Testis (tissue), 3 donors: ENCODE data around the gene CCDC47. TPM values are rescaled to one million over a fixed set of nuclear protein-coding genes. Genes with fewer than 3 reads are reported as not detected.
A peak's percentile ranks its signal among the peaks of the same experiment; 100 is the strongest.

Experiments used
- DNase-seq: peaks from one replicate; pipeline ENCODE4 v3.0.0-alpha.2; 2019
- H3K27ac ChIP-seq, 2 donors: fragments of 200-600 bp; sonication (generic); one replicate each; pipeline ENCODE4 v1.5.1; 2019
- H3K27me3 ChIP-seq: fragments of 200-600 bp; sonication (generic); one replicate; pipeline ENCODE4 v1.5.1; 2019
- H3K36me3 ChIP-seq: fragments of 200-600 bp; sonication (generic); one replicate; pipeline ENCODE4 v1.5.1; 2017; ENCODE audit warnings: low read depth; ENCODE audit errors: missing control alignments
- H3K4me1 ChIP-seq: fragments of 200-600 bp; sonication (generic); one replicate; pipeline ENCODE4 v1.5.1; 2019
- H3K4me3 ChIP-seq, 2 donors: fragments of 200-600 bp; sonication (generic); one replicate each; pipeline ENCODE4 v1.5.1; 2017 to 2019
- H3K9me3 ChIP-seq: fragments of 200-600 bp; sonication (generic); one replicate; pipeline ENCODE4 v1.5.1; 2017
- CTCF ChIP-seq, 3 experiments: fragments of 450-650 bp in 2 of 3; fragments of 200-600 bp in 1 of 3; sonication (generic) in 1 of 3; IDR thresholded peaks; one replicate each; pipeline ENCODE4 v1.5.1; 2016 to 2019; ENCODE audit warnings: antibody characterized with exemption in 3 of 3, mild to moderate bottlenecking in 2 of 3, moderate library complexity in 1 of 3
- POLR2A ChIP-seq: fragments of 450-650 bp; IDR thresholded peaks from one replicate; pipeline ENCODE4 v1.6.1; 2017; ENCODE audit warnings: antibody characterized with exemption, mild to moderate bottlenecking, moderate library complexity
- WGBS, 2 donors: methylation state at CpG; one replicate each; pipeline ENCODE4 v1.1.5; 2018; 5-methylcytosine and 5-hydroxymethylcytosine counted together
- intact Hi-C: fragments of 100-400 bp; cut with DNase I; formaldehyde crosslinking; loops from one replicate; pipeline ENCODE4 v1.15.1; 2023; ENCODE audit warnings: low total_unique reads
- polyA plus RNA-seq: library from polyadenylated mRNA; stranded (reverse); fragments of 350-450 nt; fragmentation: Illumina TruSeq; extraction: RNeasy Lipid Tissue Mini Kit (QIAGEN cat#74804); gene quantifications from one replicate; pipeline ENCODE4 v1.2.3, GENCODE V29; 2014; ENCODE audit warnings: low read depth, low replicate concordance; ENCODE audit not compliant: insufficient read depth
- total RNA-seq, 2 donors: library from RNA; depleted of rRNA; stranded (reverse); fragments of >200 nt; gene quantifications; one replicate each; pipeline ENCODE4 v1.2.3, GENCODE V29; 2016

Gene CCDC47
- total and polyA plus RNA-seq, 3 donors from 2014 or later = 52.4 to 68.0 (median 65.7) TPM

DNA sequence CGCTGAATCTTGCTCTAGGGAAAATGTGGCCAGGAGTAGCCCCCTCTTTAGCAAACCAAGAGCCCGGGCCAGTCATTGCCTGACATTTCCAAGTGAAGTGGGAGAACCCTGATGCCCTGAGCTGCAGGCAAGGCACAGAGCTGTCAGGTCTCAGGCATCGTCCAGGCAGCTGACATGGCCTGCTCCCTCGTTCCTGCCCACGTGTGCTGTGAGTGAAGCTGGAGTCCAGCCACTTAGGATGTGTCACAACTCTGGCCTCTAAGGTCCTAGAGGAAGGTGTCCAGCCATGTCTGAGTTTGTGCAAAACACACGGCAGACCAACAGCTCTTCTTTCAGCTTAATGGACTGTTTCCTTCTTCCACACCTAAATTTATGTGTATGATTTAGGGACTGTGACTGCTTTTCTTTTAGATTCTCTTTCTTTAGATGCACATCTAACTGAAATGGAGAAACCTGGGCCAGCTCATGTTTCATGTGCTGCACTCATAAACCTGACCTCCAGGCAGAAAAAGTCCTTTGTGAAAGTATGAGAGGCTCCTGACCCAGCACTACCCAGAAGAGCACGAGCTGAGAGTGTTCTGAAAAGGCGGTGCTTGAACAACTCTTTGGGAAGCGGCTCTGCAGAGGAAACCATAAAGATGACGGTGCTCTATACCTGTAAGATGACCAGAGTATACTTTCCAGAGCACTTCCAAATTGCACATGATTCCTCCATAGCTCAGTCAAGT lies 58.7 kb downstream of the CCDC47 start:
- Histone ChIP-seq H3K27ac (no peak overlapping the region), H3K9me3 (no peaks in the 10 kb centered on the region), H3K27me3 (no peaks in the 10 kb centered on the region), H3K4me1 (no peaks in the 10 kb centered on the region), H3K4me3 (no peak overlapping the region), H3K36me3 (no peaks in the 10 kb centered on the region)
- TF ChIP-seq CTCF (IDR thresholded peaks at IDR 0.05) = no peak
- 72 to 81% methylated on average over 9 to 10 of the region's 10 CpGs for WGBS, 2 donors
- intact Hi-C loops = no loop called here
- DNase-seq = peak; percentile 3

GRCh38 chr17:63709110-63709509 lies 64.3 kb downstream of the CCDC47 start:
- WGBS, 2 donors = 84 to 95% methylated on average over 6 of the region's 6 CpGs
- DNase-seq = no peak
- H3K4me1 ChIP-seq = no peaks in the 10 kb centered on the region

DNA sequence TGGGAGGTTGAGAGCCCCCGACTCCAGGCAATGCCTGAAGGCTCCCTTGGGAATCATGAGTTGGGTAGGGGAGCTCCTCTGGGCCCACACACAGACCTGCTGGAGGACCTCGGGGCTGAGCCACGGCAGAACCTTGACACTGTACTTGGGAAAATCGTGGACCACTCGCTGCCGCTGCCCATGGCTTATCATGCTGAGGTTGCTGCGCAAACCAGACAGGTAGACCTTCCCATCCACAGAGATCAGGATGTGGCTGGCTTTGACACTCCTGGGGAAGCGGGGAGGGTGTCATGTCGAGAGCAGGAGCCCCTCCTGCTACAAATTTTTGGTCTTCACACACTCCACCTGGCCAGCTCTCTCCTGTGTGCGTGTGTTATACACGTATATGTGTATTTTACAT lies 66.2 kb downstream of the CCDC47 start:
- H3K4me1 ChIP-seq = no peaks in the 10 kb centered on the region
- intact Hi-C loops = no loop called here
- no peaks in the 10 kb centered on the region for H3K9me3 ChIP-seq
- WGBS, 2 donors = 92 to 95% methylated on average over 9 to 11 of the region's 11 CpGs
- no peak for DNase-seq
- no peaks in the 10 kb centered on the region for H3K36me3 ChIP-seq
- H3K27ac ChIP-seq = no peak overlapping the region
- no peaks in the 10 kb centered on the region for H3K27me3 ChIP-seq
- H3K4me3 ChIP-seq = no peak overlapping the region
- TF ChIP-seq POLR2A = no peak

More at GRCh38 chr17:63709110-63709509, 64.3 kb downstream of the CCDC47 start:
- H3K36me3 ChIP-seq = no peaks in the 10 kb centered on the region
- intact Hi-C loops = no loop called here
- H3K4me3 ChIP-seq = no peak overlapping the region
- no peaks in the 10 kb centered on the region for H3K27me3 ChIP-seq
- H3K27ac ChIP-seq = no peak overlapping the region
- TF ChIP-seq CTCF (IDR thresholded peaks at IDR 0.05) = no peak
- TF ChIP-seq POLR2A = no peak
- H3K9me3 ChIP-seq = no peaks in the 10 kb centered on the region

- intact Hi-C loops = no loop called here
- Histone ChIP-seq H3K4me1 (peaks cover under 1% of the 10 kb centered on the region), H3K9me3 (no peaks in the 10 kb centered on the region), H3K27ac (no peak overlapping the region), H3K4me3 (no peak overlapping the region), H3K36me3 (no peaks in the 10 kb centered on the region), H3K27me3 (no peaks in the 10 kb centered on the region)
- TF ChIP-seq POLR2A (no peak), CTCF (IDR thresholded peaks at IDR 0.05) (no peak)
- WGBS, 2 donors = 90 to 91% methylated on average over 7 of the region's 7 CpGs
- DNase-seq = no peak
Measured at GRCh38 chr17:63706336-63707082, 66.9 kb downstream of the CCDC47 start.

- 58 to 72% methylated on average over 3 of the region's 3 CpGs for WGBS, 2 donors
- Histone ChIP-seq H3K27ac (no peak overlapping the region), H3K36me3 (no peaks in the 10 kb centered on the region), H3K4me1 (peaks cover 8% of the 10 kb centered on the region), H3K9me3 (no peaks in the 10 kb centered on the region), H3K27me3 (no peaks in the 10 kb centered on the region), H3K4me3 (no peak overlapping the region)
- intact Hi-C loops = no loop called here
- DNase-seq = no peak
- TF ChIP-seq POLR2A = no peak
- no peak for TF ChIP-seq CTCF (IDR thresholded peaks at IDR 0.05)
Measured at GRCh38 chr17:63705657-63706056, 67.7 kb downstream of the CCDC47 start.
